HAP-1 (cell line): Measurements from ENCODE around the gene RPL18.
A peak's percentile ranks its signal among the peaks of the same experiment; 100 is the strongest.
"Not testable (repeated sequence)": the region's sequence is repeated elsewhere in the genome, so short reads cannot be mapped to it uniquely, and the experiment has no call there.

Source experiments
- DNase-seq, 2 experiments: peaks; one replicate each; pipeline ENCODE4 v3.0.0-alpha.2; 2016 to 2020; ENCODE audit warnings: low spot score in 2 of 2
- H3K27me3 ChIP-seq: fragments of 250-450 bp; sonication (Bioruptor Pico); 2 replicates; pipeline ENCODE4 v1.5.1; 2020; ENCODE audit warnings: low read depth, mild to moderate bottlenecking, moderate library complexity
- H3K36me3 ChIP-seq: fragments of 250-450 bp; sonication (Bioruptor Pico); replicated peaks from 2 replicates; pipeline ENCODE4 v1.5.1; 2020; ENCODE audit warnings: mild to moderate bottlenecking
- H3K4me1 ChIP-seq: fragments of 250-450 bp; sonication (Bioruptor Pico); 2 replicates; pipeline ENCODE4 v1.5.1; 2020; ENCODE audit warnings: mild to moderate bottlenecking
- H3K4me3 ChIP-seq: fragments of 250-450 bp; sonication (Bioruptor Pico); 2 replicates; pipeline ENCODE4 v1.5.1; 2020; ENCODE audit warnings: mild to moderate bottlenecking, moderate library complexity
- H3K9me3 ChIP-seq: fragments of 250-450 bp; sonication (Bioruptor Pico); 2 replicates; pipeline ENCODE4 v1.5.1; 2020; ENCODE audit warnings: mild to moderate bottlenecking, moderate library complexity
- in situ Hi-C: fragments of 300-500 bp; cut with MboI; formaldehyde crosslinking; loops from 3 replicates; pipeline ENCODE4 v1.14.3; 2020; ENCODE audit warnings: low sequenced_read_pairs, inconsistent platforms, mixed read lengths

Gene RPL18

GRCh38 chr19:48637948-48638830 is 19.2 kb upstream of the RPL18 start:
- peaks cover 9% of the 10 kb centered on the region for H3K36me3 ChIP-seq
- DNase-seq: peak; percentile 84 to 93
- in situ Hi-C loops: no loop called here
- H3K4me3 ChIP-seq: peak overlapping the region; percentile 66
- H3K4me1 ChIP-seq: peaks cover 28% of the 10 kb centered on the region
- H3K27me3 ChIP-seq: no peaks in the 10 kb centered on the region
- H3K9me3 ChIP-seq: peaks cover 2% of the 10 kb centered on the region; the same call in 1 of the 2 replicates

DNA sequence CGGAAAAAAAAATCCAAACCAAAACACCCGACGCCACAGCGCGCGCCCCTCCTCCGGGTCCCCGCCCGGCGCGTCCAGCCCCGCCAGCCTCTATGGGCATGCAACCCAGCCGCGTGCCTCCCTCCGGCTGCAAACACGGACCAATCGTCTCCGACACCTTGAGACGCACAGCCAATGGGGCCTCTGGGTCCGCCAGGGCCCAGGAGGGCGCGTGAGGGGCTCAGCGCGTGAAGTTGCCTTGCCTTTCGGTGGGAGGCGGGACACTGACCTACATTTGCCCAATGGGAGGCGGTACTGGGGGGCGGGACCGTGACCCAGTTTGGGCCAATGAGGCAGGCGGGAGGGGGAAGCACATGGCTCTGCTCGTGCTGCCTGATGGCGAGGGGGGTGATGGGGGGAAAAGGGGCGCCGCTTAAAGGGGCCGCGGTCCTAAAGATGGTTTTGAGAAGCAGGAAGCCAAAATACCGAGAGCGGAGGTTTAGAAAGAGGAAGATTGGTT is 18.5 kb upstream of the RPL18 start:
- peaks cover 2% of the 10 kb centered on the region; the same call in 1 of the 2 replicates for H3K9me3 ChIP-seq
- peak; percentile 99 to 100 for DNase-seq
- peaks cover 30% of the 10 kb centered on the region for H3K4me1 ChIP-seq
- peaks cover 16% of the 10 kb centered on the region for H3K36me3 ChIP-seq
- in situ Hi-C loops: no loop called here
- H3K27me3 ChIP-seq: no peaks in the 10 kb centered on the region
- H3K4me3 ChIP-seq: peak overlapping the region; percentile 66

DNA sequence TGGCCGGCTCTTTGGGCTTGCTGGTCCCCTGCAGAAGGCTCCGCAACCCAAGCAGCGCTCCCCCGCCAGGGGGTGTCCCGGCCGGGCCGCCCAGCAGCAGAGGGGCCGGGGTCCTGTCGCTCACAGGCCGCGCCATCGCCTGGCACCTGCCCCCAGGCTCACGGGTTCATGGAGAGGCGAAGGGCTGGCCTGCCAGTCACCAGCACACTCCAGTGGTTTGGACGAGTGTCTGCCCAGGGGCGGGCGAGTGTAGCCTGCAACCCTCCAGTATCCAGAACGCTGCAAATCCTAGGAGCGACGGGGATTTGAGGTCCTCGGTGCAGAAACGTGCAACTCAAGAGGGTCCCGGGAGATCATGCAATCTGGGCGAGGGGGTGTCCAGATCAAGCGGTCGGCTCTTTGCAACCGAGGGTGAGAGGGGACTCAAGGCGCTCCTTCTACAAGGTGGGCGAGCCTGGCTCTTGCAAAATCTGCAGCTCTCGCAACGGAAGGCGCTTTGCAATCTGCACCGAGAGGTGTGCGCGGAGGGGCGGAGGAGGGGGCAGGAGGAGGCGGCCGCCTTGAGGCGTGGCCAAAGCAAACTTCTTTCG is 18.0 kb upstream of the RPL18 start, which contains the start of gene DBP:
Gene DBP (minus strand): TSS at position 521 of the 590 bp plus-strand sequence. CDS start 385 bp downstream, at position 136.
- Histone ChIP-seq H3K36me3 (peaks cover 19% of the 10 kb centered on the region), H3K27me3 (no peaks in the 10 kb centered on the region), H3K4me3 (peak within 1 kb of the TSS; percentile 66), H3K9me3 (peaks cover 2% of the 10 kb centered on the region; the same call in 1 of the 2 replicates), H3K4me1 (peaks cover 30% of the 10 kb centered on the region)
- DNase-seq: no peak
- in situ Hi-C loops: no loop called here

DNA sequence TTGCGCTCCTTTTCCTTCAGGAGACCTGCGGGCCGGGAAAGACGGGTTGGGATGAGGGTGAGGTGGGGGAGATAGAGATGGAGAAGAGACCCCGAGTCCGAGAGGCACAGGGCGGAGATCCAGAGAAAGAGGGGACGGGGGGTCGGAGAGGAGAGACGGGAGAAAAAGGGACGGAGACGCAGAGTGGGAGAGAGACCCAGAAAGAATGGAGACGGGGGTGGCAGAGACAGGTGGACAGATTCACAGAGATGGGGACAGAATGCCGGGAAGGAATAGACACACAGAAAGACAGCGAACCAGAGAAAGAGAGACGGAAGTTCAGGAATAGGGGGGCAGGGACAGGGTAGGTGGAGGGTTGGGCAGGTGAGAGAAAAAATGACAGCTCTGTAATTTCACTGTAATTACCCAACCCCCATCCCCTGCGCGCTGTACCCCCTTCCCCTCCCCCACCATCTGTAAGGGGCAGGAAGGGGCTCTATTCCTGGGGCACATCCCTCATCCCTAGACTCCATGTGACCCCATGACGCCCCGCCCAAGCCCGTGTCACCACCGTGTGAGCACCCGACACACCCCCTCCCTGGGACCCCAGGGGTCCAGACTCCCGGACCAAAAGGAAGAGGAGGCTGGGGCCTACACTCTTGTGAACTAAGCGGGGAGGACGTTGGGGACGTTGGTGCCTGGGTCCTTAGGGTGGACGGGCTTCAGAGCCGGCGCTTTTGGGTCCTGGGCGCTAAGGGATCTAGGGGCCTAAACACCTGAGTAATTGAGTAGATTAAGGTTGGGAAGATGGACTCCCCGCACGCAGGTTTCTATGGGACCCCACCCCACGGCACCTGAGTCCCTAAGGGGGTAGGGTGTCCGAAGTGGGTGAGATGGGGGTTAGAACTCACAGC is 17.2 kb upstream of the RPL18 start:
- DNase-seq: peak in 1 of 2 experiments; percentile 62
- Histone ChIP-seq H3K9me3 (peaks cover 2% of the 10 kb centered on the region; the same call in 1 of the 2 replicates), H3K4me3 (peak overlapping the region; percentile 66), H3K27me3 (no peaks in the 10 kb centered on the region), H3K36me3 (peaks cover 24% of the 10 kb centered on the region), H3K4me1 (peaks cover 30% of the 10 kb centered on the region)
- in situ Hi-C loops: no loop called here

- DNase-seq: peak; percentile 56 to 83
- Histone ChIP-seq H3K4me1 (peaks cover 30% of the 10 kb centered on the region), H3K9me3 (peaks cover 2% of the 10 kb centered on the region; the same call in 1 of the 2 replicates), H3K27me3 (no peaks in the 10 kb centered on the region), H3K36me3 (peaks cover 32% of the 10 kb centered on the region), H3K4me3 (peak overlapping the region; percentile 66)
- in situ Hi-C loops: no loop called here
Measured at GRCh38 chr19:48635263-48635965, 16.4 kb upstream of the RPL18 start.

GRCh38 chr19:48634424-48635262 is 15.7 kb upstream of the RPL18 start:
- H3K4me1 ChIP-seq: peaks cover 30% of the 10 kb centered on the region
- peak overlapping the region; percentile 23 for H3K4me3 ChIP-seq
- peaks cover 40% of the 10 kb centered on the region for H3K36me3 ChIP-seq
- peak; percentile 98 for DNase-seq
- no peaks in the 10 kb centered on the region for H3K27me3 ChIP-seq
- in situ Hi-C loops: no loop called here
- peaks cover 2% of the 10 kb centered on the region; the same call in 1 of the 2 replicates for H3K9me3 ChIP-seq

DNA sequence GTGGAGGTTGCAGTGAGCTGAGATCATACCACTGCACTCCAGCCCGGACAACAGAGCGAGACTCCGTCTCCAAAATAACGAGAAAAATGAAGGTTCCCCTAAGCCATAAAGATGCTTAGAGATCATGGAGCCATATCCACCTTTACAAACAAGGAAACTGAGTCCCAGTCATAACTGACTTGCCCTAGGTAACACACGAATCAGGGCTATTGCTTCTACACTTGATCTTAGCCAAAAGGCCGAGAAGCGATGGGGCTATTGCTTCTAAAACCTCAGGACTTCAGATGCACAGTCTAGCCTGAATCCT is 15.0 kb upstream of the RPL18 start:
- no peaks in the 10 kb centered on the region for H3K27me3 ChIP-seq
- H3K4me3 ChIP-seq: peak overlapping the region; percentile 15
- peaks cover 44% of the 10 kb centered on the region for H3K36me3 ChIP-seq
- in situ Hi-C loops: no loop called here
- H3K9me3 ChIP-seq: peaks cover 2% of the 10 kb centered on the region; the same call in 1 of the 2 replicates
- DNase-seq: no peak
- peaks cover 30% of the 10 kb centered on the region for H3K4me1 ChIP-seq

- Histone ChIP-seq H3K36me3 (peaks cover 44% of the 10 kb centered on the region), H3K4me1 (peaks cover 26% of the 10 kb centered on the region), H3K9me3 (peaks cover 2% of the 10 kb centered on the region; the same call in 1 of the 2 replicates), H3K27me3 (no peaks in the 10 kb centered on the region), H3K4me3 (peak overlapping the region; percentile 15)
- DNase-seq: peak in 1 of 2 experiments; percentile 48
- in situ Hi-C loops: no loop called here
Measured at GRCh38 chr19:48633148-48634035, 14.4 kb upstream of the RPL18 start.

DNA sequence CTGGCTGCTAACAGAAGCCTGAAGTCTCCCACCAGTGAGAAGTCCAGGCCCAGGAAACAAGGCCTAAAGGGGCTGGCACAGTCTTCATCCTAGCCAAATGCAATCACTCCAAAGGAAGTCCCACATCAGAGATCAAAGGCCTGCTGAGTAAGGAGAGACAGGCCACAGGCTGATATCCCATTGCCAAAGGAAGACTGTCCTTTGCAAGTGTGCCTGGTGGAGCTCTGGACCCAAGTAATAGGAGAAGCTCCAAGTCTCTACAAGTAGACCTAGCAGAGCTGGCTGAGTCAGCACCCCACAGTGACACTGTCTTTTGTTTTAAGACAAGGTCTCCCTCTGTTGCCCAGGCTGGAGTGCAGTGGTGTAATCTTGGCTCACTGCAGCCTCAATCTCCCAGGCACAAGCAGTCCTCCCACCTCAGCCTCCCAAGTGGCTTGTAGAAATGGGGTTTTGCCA is 13.7 kb upstream of the RPL18 start:
- no peak for DNase-seq
- H3K27me3 ChIP-seq: no peaks in the 10 kb centered on the region
- H3K4me1 ChIP-seq: peaks cover 22% of the 10 kb centered on the region
- in situ Hi-C loops: no loop called here
- peaks cover 2% of the 10 kb centered on the region; the same call in 1 of the 2 replicates for H3K9me3 ChIP-seq
- H3K36me3 ChIP-seq: peaks cover 44% of the 10 kb centered on the region
- H3K4me3 ChIP-seq: no peak overlapping the region

GRCh38 chr19:48632286-48632685 is 13.3 kb upstream of the RPL18 start:
- DNase-seq, H3K4me3 ChIP-seq, H3K9me3 ChIP-seq, H3K27me3 ChIP-seq, in situ Hi-C loops: not testable (repeated sequence)
- Histone ChIP-seq H3K4me1 (peaks cover 22% of the 10 kb centered on the region), H3K36me3 (peaks cover 44% of the 10 kb centered on the region)

GRCh38 chr19:48631225-48631624 is 12.2 kb upstream of the RPL18 start:
- in situ Hi-C loops: no loop called here
- H3K4me3 ChIP-seq: no peak overlapping the region
- peak in 1 of 2 experiments; percentile 20 for DNase-seq

More at GRCh38 chr19:48631225-48631624, 12.2 kb upstream of the RPL18 start:
- H3K9me3 ChIP-seq: no peaks in the 10 kb centered on the region
- peaks cover 24% of the 10 kb centered on the region for H3K4me1 ChIP-seq
- H3K36me3 ChIP-seq: peaks cover 43% of the 10 kb centered on the region
- no peaks in the 10 kb centered on the region for H3K27me3 ChIP-seq
